ENCODE measurements around the gene CAMSAP1.
"Not testable (repeated sequence)": the region's sequence is repeated elsewhere in the genome, so short reads cannot be mapped to it uniquely, and the experiment has no call there.

Gene CAMSAP1, protein sequence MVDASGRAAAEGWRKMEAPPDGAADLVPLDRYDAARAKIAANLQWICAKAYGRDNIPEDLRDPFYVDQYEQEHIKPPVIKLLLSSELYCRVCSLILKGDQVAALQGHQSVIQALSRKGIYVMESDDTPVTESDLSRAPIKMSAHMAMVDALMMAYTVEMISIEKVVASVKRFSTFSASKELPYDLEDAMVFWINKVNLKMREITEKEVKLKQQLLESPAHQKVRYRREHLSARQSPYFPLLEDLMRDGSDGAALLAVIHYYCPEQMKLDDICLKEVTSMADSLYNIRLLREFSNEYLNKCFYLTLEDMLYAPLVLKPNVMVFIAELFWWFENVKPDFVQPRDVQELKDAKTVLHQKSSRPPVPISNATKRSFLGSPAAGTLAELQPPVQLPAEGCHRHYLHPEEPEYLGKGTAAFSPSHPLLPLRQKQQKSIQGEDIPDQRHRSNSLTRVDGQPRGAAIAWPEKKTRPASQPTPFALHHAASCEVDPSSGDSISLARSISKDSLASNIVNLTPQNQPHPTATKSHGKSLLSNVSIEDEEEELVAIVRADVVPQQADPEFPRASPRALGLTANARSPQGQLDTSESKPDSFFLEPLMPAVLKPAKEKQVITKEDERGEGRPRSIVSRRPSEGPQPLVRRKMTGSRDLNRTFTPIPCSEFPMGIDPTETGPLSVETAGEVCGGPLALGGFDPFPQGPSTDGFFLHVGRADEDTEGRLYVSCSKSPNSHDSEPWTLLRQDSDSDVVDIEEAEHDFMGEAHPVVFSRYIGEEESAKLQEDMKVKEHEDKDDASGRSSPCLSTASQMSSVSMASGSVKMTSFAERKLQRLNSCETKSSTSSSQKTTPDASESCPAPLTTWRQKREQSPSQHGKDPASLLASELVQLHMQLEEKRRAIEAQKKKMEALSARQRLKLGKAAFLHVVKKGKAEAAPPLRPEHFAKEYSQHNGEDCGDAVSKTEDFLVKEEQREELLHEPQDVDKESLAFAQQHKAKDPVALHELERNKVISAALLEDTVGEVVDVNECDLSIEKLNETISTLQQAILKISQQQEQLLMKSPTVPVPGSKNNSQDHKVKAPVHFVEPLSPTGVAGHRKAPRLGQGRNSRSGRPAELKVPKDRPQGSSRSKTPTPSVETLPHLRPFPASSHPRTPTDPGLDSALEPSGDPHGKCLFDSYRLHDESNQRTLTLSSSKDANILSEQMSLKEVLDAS (N-terminal part only)

DNA sequence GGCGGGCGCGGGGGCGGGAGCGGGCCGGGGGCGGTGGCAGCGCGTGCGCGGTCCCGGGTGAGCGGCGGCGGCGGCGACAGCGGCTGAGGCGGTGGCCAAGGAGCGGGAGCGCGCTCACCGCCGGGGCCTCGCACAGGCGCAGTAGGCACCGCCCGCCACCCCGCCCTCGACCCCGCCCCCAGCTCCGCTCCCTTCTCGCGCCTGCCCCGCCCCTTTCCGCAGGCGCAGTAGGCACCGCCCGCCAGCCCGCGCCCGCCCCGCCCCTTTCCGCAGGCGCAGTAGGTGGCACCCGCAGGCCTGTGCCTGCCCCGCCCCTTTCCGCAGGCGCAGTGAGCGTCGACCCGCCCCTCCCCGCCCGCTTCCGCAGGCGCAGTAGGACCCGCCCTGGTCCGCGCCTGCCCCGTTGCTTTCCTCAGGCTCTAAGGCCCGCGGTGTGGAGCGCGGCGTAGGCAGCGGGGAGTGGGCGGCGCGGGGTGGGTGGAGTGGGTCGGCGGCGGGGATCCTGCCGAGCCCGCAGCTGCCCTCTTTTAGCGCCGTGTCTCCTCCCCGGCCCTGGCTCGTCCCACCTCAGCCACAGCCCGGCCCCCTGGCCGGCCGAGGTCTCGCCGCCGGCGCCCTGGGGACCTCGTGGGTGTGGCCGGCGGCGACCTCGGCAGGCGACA is at the start of gene CAMSAP1:
CAMSAP1 (minus strand) TSS at position 116 of the 662 bp plus-strand sequence. CDS start 387 bp downstream, outside the sequence.
- DNase-seq (ENCODE audit: low spot score): peak; percentile 100

DNA sequence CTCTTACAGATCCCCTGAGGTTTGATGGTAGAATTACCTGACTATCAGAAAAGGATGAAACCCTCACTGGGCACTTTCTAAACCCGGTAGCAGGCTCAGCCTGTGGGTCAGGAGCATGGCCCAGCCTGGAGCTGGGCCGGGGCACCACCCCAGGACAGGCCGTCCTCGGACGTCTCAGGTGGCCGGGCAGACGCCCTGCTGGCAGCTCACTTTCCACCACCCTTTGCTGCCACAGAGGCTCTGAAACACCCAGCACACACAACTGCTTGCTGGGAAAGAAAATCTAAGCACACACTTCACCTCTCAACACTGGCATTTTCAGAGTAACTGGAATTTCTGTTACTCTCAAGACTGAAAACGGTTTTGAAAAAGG is 49.4 kb upstream of the CAMSAP1 start:
- DNase-seq (ENCODE audit: low spot score): no peak

DNA sequence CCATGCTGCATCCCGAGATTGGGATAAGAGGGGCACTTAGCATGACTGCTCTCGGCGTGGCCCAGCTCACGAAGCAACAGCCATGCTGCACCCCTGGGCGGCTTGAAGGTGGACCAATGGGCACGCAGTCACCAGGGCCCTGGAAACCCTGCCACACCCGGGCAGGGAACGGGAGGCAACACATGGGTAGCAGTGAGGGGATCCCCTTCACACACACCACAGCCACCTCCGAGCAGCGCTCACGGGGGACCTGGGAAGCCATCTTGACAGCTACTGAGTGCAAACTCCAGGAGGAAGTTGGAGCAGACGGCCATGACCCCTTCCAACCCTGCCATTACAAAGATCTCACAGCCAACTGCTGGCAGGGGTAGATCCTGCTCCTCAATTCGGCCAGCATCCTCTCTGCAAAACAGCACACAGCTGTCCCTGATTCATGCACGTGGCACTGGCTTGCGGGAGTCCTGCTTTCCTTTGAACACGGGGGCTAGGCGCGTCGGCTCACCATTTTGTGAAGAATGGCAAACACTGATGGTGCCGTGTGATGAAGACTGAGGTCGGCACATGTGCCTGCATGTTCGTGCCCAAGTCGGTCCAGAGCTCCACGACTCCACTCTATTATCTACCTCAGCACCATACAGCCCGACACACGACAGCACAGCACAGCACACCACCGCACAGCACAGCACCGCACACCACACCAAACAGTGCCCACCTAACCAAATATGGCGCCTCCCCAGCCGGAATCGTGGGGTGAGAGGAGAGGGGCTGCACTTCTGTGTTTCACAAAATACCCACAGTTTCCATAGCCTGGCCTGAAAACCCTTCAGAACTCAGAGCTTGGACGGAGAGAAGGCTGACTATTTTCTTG is 48.8 kb upstream of the CAMSAP1 start:
- DNase-seq (ENCODE audit: low spot score): no peak

DNA sequence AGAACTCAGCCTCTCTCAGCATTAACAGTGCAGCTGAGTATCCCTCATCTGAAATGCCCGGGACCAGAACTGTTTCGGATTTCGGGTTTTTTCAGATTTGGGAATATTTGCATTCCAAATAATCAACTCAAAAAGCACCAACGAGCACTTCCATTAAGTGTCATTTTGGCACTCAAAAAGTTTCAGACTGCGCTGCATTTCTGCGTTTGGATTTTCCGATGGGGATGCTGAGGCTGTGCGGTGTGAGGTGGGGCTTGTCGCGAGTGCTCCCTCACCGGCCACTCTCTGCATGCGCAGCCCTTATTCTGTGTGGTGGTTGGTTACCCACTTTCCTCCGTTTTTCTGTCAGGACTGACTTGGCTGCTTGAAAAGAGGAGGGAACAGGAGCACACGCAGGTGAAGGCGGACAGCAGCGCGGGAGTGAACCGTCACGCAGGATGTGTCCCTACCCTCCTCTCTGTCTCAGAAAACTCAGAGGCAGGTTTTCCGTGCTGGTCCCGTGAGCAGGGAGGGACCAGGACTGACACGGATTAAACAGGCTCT is 45.4 kb upstream of the CAMSAP1 start:
- DNase-seq (ENCODE audit: low spot score): no peak

DNA sequence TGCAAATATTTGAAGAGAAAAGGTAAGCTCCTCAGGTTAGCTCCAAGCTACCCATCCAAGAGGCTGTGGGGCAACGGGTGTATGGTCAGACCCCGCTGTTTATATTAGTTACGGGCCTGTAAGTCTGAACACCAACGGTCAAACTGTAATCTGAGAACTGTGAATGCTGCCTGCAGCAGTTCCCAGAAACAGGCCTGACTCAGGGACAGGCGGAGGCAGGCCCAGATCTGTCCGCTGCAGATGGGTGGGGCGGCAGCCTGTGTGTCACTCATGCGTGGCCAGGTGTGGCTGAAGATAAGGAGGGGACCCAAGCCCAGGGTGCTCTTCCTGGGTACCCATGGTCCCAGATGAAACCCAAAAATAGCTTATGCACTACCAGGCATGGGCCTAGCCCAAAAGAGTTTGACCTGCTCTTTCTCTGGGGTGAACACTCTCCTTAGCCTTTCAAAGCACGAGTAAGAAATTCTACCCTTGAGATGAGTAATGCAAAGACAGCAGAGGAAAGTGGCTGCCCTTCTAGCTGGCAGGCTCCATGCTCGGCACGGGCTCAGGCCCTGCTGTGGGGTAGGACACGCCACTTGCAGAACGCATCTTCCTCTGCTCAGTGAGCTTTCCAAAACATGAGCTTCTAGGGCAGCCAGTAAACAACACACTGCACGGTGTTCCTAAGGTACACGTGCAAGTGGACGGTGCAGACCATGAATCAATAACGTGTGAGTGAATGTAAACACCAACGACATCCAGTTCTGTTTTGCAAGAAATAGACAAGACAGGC is 44.7 kb upstream of the CAMSAP1 start:
- no peak for DNase-seq (ENCODE audit: low spot score)

DNA sequence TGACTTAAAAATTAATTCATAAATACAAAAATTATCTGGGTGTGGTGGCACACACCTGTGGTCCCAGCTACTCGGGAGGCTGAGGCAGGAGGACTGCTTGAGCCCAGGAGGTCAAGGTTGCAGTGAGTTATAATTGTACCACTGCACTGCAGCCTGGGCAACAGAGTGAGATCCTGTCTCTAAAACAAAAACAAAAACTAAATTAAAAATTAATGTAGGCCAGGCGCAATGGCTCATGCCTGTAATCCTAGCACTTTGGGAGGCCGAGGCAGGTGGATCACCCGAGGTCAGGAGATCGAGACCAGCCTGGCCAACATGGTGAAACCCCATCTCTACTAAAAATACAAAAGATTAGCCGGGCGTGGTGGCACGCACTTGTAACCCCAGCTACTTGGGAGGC is 44.0 kb upstream of the CAMSAP1 start:
- DNase-seq (ENCODE audit: low spot score): not testable (repeated sequence)

DNA sequence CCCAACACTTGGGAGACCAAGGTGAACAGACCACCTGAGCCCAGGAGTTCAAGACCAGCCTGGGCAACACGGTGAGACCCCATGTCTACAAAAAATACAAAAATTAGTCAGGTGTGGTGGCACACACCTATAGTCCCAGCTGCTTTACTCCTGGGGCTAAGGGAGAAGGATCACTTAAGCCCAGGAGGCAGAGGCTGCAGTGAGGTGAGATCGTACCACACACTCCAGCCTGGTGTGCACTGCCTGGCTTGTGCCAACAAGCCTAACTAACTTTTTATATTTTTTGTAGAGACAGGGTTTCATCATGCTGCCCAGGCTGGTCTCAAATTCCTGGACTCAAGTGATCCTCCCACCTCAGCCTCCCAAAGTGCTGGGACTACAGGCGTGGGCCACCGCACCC is 43.5 kb upstream of the CAMSAP1 start:
- not testable (repeated sequence) for DNase-seq (ENCODE audit: low spot score)

DNA sequence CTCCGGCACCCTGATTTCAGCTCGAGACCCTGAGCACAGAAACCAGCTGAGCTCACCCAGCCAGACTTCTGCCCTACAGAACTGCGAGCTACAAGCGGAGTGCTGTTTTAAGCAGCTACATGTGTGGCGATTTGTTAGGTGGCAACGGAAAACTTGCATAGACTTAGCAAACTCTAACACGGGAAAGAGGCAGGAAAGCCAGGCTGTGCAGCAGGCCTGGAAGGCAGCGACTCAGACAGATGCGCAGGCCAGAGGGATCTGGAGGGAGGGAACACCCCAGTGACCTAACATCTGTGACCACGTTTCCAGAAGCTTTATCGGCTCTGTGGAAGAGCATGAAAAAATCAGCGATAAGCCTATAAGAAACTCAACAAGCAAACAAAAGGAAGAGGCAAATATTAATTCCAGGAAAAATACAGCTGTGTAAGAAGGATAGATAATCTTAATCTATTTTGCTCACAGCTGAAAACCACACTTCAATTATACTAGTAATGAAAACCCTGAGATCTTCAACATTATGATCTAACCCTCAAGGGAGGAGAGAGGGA is 42.9 kb upstream of the CAMSAP1 start:
- no peak for DNase-seq (ENCODE audit: low spot score)

DNA sequence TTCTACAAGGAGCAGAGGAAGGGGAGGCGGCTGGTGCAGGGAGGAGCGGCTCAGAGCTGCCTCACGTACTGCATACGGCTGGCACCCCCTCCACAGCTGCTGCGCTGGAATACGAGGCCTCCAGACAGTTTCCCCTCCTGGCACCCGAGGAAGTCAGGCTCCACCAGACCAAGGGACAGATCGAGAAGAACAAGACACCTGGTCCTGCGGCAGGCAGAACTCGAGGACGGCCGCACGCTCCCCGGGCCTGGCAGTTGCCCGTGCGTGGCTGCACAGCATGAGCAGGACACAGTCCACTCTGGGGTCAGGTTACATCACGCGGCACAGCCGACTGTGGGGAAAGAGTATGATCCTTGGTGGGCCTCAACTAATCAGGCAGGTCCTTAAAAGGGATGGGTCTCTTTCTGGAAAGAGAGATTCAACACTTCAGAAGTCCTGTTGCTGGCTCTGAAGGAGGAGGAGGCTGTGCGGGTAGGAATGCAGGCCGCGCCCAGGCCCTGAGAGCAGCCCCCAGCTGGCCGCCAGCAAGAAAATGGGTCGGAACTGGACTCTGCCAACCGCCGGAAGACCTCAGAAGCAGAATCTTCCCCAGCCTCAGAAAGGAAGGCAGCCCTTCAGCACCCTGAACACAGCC is 42.3 kb upstream of the CAMSAP1 start:
- no peak for DNase-seq (ENCODE audit: low spot score)

DNA sequence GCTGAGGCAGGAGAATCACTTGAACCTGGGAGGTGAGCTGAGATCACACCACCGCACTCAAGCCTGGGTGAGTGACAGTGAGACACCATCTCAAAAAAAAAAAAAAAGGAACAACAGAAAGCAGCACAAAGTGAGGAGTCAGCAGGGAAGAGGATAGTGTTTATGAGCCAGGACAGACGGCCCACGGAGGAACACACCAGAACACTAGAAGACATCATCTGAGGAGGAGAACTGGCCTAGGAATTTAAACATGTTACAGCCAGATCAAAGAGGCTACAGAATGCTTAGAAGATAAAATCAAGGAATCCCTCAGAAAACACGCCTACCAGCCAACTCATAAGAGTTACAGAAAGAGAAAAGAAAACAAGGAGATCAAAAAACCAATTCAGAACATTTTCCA is 41.6 kb upstream of the CAMSAP1 start:
- DNase-seq (ENCODE audit: low spot score): no peak

DNA sequence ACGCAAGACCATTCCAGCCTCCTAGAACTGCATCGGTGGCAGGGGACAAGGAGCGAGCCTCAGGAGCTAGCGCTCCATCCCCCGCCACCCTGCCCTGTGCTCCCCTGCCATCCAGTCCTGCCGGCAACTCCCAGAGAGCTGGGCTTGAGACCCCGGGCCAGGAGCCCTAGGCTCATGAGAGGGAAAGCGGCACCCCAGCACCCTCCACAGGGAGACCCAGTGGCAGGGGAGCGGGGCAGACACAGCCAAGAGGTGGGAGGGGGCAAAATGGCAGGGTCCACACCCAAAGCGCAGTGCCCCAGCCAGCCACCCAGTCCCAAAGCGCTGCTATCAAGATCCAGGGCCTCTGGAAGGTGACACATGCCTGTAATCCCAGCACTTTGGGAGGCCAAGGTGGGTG is 41.1 kb upstream of the CAMSAP1 start:
- DNase-seq (ENCODE audit: low spot score): no peak

DNA sequence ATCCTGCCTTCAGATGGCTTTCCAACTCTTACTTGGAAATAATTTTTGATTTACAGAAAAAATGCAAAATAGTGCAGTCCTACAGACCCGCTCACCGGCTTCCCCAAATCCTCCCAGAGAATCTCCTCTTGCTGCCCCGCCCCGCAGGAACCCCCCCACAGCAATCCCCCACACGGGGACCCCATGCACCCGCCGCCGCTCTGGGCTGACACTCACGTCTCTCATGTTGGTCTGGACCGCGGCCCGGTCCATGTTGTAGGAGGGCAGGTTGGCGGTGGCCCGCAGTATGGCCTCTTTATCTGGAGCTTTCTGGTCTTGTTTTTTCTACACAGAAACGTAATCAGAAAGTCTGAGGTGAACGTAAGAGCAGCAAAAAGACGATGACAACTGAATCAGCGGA is 40.2 kb upstream of the CAMSAP1 start:
- no peak for DNase-seq (ENCODE audit: low spot score)

DNA sequence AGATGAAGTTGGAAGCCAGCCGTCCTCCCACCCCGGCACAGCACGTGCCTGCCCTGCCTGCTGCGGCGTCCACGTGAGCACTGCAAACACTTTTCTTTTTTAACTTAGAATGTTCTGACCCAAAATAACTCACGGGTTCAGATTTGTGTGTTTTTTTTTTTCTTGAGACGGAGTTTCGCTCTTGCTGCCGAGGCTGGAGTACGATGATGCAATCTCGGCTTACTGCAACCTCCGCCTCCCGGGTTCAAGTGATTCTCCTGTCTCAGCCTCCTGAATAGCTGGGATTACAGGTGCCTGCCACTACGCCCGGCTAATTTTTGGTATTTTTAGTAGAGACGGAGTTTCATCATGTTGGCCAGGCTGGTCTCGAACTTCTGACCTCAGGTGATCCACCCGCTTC is 39.8 kb upstream of the CAMSAP1 start:
- not testable (repeated sequence) for DNase-seq (ENCODE audit: low spot score)

DNA sequence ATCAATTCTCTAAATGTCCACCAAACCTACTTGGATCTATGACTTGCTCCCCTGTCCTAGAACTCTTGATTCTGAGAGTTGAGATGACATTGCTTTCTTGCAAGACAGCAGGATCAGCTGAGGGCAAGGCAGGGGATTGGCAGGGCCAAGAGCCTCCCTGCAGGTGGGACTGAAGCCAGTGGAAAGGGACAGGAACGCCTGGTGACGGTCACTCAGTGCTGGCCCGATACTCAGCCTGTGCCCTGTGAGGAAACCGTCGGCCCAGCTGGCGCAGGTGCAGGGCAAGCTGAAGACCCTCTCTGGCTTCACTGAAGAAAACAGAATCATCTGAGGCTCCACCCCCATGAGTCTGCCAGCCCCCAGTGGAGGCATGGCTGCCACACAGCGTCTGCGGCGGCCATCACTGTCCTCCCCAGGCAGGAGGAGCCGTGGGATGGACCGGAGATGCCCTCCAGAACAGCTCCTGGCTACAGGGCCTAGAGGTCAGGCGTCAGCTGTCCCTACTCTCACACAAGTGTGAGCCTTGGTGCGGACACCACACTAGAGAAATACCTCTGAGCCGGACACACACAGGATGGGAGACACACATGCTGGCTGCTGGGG is 39.1 kb upstream of the CAMSAP1 start:
- DNase-seq (ENCODE audit: low spot score): no peak

DNA sequence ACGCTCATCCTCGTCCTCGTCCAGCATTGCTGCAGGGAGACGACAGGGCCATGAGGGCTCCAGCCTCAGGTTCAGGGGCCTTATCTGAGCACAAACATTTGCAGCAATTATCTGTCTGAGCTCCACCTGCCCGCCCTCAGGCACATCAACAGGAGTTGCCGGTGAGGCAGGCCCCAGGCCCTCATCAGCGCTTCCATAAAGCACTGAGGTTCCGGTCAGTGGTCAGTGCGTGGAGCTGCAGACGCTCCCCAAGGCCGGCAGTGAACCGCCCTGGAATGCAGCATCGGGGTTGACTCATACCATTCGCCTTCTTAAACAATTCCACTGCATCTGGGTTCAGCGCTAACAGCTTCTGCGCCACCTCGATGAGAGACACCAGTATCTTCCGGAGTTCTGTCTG is 38.6 kb upstream of the CAMSAP1 start:
- no peak for DNase-seq (ENCODE audit: low spot score)

DNA sequence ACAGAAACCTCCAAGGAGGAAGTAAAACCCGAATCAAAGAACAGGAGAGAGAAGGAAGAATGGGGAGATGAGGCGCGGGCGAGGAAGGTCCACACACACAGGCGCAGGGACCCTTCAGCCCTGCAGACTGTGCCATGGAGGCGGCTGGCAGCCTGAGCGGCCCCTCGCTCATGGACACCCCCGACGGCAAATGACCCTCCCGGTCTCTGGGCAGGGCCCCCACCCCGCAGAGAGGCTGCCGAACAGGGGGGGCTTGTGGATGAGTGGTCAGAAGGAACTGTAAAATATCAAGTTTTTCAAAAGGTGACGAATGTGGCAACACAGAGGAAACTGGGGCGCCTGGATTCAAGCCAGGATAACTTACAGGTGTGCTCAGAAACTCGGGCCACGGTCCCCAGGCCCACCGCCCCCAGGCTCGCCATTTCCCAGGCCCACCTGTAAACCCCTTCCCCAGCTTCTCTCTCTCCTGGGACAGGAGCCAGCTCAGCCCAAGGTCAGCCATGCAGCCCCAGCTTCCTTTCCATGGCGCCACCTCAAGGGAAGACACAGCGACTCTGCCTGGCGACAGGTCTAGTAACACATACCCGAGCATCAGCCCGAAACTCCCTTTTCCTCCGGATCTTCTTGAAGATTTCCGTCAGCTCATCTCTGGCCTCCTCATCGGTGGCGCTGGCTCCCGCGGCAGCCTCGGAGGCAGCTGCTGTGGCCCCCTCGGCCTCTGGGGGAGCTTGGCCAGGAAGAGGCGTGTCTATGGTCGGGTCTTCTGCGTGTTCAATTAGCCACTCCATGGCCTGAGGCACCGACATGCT is 37.3 kb upstream of the CAMSAP1 start:
- no peak for DNase-seq (ENCODE audit: low spot score)

DNA sequence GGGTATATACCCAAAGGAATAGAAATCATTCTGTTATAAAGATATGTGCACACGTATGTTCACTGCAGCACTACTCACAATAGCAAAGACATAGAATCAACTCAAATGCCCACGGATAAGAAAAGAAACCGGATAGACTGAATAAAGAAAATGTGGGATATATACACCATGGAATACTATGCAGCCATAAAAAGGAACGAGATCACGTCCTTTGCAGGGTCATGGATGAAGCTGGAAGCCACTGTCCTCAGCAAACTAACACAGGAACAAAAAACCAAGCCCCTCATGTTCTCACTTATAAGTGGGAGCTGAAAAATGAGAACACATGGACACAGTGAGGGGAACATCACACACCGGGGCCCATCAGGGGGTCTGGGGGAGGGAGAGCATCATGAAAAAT is 36.3 kb upstream of the CAMSAP1 start:
- not testable (repeated sequence) for DNase-seq (ENCODE audit: low spot score)

Data from GM03348 (cell line).